DOHH2 (cell line): ENCODE results near the gene ZNF580.

Experiments
- H3F3A ChIP-seq: fragments of 200-600 bp; sonication (generic), shearing (Covaris generic); 2 replicates; pipeline ENCODE4 v1.6.0; 2016; ENCODE audit warnings: antibody characterized with exemption, mild to moderate bottlenecking; ENCODE audit not compliant: control insufficient read depth, insufficient read depth
- H3K27ac ChIP-seq: fragments of 200-600 bp; sonication (generic); 2 replicates; pipeline ENCODE4 v1.5.1; 2014; ENCODE audit warnings: low read depth, mild to moderate bottlenecking, low read length, moderate library complexity
- H3K27me3 ChIP-seq: fragments of 200-600 bp; sonication (generic); 2 replicates; pipeline ENCODE4 v1.6.1; 2014; ENCODE audit warnings: mild to moderate bottlenecking, low read length, mixed read lengths; ENCODE audit not compliant: control insufficient read depth
- H3K36me3 ChIP-seq: fragments of 200-600 bp; sonication (generic); 2 replicates; pipeline ENCODE4 v1.6.1; 2014; ENCODE audit warnings: mild to moderate bottlenecking, low read length, moderate library complexity, mixed read lengths; ENCODE audit not compliant: control insufficient read depth
- H3K4me1 ChIP-seq: fragments of 200-600 bp; sonication (generic); 2 replicates; pipeline ENCODE4 v1.6.1; 2014; ENCODE audit warnings: mild to moderate bottlenecking, low read length, mixed read lengths; ENCODE audit not compliant: control insufficient read depth
- H3K4me2 ChIP-seq: fragments of 200-600 bp; sonication (generic); 2 replicates; pipeline ENCODE4 v1.6.0; 2014; ENCODE audit warnings: mild to moderate bottlenecking, low read length, moderate library complexity
- H3K4me3 ChIP-seq: fragments of 200-600 bp; sonication (generic); 2 replicates; pipeline ENCODE4 v1.5.1; 2014; ENCODE audit warnings: mild to moderate bottlenecking, low read length, mixed read lengths
- H3K79me2 ChIP-seq: fragments of 200-600 bp; sonication (generic); 2 replicates; pipeline ENCODE4 v1.6.1; 2014; ENCODE audit warnings: mild to moderate bottlenecking, low read length, mixed read lengths; ENCODE audit not compliant: control insufficient read depth
- H3K9me2 ChIP-seq: fragments of 200-600 bp; sonication (generic); replicated peaks from 2 replicates; pipeline ENCODE4 v1.6.1; 2014; ENCODE audit warnings: mild to moderate bottlenecking, low read length, mixed read lengths; ENCODE audit not compliant: control insufficient read depth
- H3K9me3 ChIP-seq: fragments of 200-600 bp; sonication (generic); 2 replicates; pipeline ENCODE4 v1.6.1; 2014; ENCODE audit warnings: antibody characterized with exemption, low read length, mixed read lengths; ENCODE audit not compliant: control insufficient read depth, insufficient read depth
- H4K20me1 ChIP-seq: fragments of 200-600 bp; sonication (generic); 2 replicates; pipeline ENCODE4 v1.6.0; 2014; ENCODE audit warnings: low read depth, mild to moderate bottlenecking, antibody characterized with exemption, low read length, moderate library complexity; ENCODE audit not compliant: control insufficient read depth, insufficient read depth
- EZH2phosphoT487 ChIP-seq: fragments of 200-600 bp; sonication (generic); IDR thresholded peaks from 2 replicates; pipeline ENCODE4 v1.6.1; 2017; ENCODE audit warnings: borderline replicate concordance, mild to moderate bottlenecking, antibody characterized with exemption, low read length, moderate library complexity, mixed read lengths
- TF ChIP-seq, protein P1 (sequence below): fragments of 200-600 bp; sonication (generic); IDR thresholded peaks from one replicate; pipeline ENCODE4 v1.5.1; 2014; ENCODE audit warnings: antibody characterized with exemption, mild to moderate bottlenecking, low read depth, low read length; ENCODE audit not compliant: poor library complexity, severe bottlenecking

ZNF580 gene

DNA sequence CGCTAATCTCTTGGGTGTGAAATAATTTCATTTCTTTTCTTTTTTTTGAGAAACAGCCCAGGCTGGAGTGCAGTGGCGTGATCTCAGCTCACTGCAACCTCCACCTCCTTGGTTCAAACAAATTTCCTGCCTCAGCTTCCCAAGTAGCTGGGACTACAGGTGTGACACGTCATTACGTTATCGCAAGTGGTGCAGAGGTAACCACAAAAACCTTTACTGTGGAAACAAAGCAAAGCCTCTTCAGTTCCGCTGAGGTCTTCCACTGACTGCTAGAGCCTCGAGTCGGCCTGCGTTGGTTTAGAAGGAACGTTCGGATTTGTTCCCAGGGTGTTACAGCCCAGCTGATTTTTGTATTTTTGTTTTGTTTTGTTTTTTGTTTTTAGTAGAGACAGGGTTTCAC, 14.5 kb upstream of the ZNF580 start:
- TF ChIP-seq, protein P1, sequence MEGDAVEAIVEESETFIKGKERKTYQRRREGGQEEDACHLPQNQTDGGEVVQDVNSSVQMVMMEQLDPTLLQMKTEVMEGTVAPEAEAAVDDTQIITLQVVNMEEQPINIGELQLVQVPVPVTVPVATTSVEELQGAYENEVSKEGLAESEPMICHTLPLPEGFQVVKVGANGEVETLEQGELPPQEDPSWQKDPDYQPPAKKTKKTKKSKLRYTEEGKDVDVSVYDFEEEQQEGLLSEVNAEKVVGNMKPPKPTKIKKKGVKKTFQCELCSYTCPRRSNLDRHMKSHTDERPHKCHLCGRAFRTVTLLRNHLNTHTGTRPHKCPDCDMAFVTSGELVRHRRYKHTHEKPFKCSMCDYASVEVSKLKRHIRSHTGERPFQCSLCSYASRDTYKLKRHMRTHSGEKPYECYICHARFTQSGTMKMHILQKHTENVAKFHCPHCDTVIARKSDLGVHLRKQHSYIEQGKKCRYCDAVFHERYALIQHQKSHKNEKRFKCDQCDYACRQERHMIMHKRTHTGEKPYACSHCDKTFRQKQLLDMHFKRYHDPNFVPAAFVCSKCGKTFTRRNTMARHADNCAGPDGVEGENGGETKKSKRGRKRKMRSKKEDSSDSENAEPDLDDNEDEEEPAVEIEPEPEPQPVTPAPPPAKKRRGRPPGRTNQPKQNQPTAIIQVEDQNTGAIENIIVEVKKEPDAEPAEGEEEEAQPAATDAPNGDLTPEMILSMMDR = no peak
- TF ChIP-seq EZH2phosphoT487 = no peak
- no peaks in the 10 kb centered on the region for H3K9me2 ChIP-seq
- no peak overlapping the region for H3K4me3 ChIP-seq
- no peaks in the 10 kb centered on the region for H3K9me3 ChIP-seq
- no peaks in the 10 kb centered on the region for H3K79me2 ChIP-seq
- peaks cover 9% of the 10 kb centered on the region for H3F3A ChIP-seq
- no peaks in the 10 kb centered on the region for H3K27me3 ChIP-seq
- peaks cover 4% of the 10 kb centered on the region; the same call in 1 of the 2 replicates for H4K20me1 ChIP-seq
- H3K4me1 ChIP-seq = peaks cover 20% of the 10 kb centered on the region
- H3K27ac ChIP-seq = no peak overlapping the region
- H3K36me3 ChIP-seq = no peaks in the 10 kb centered on the region
- H3K4me2 ChIP-seq = no peak overlapping the region

DNA sequence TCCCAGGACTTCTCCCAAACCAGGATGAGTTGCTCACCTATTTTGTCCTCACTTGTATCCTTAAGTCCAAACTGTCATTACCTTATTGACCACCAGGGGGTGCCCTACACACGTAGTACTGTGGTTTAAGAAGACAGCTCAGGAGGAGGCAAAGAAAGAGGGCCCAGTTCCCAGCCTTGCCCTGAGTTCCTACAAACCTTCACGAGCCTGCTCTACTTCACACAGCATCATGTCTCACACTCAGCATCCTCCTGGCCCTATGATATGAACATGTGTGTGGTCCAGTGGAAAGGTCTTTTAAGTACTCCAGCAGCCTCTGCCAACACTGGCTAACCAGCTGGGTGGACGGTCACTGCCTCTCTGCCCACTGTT, 8.4 kb upstream of the ZNF580 start:
- no peaks in the 10 kb centered on the region for H3K27me3 ChIP-seq
- no peak overlapping the region for H3K4me3 ChIP-seq
- H3K9me2 ChIP-seq = no peaks in the 10 kb centered on the region
- no peak for TF ChIP-seq EZH2phosphoT487
- TF ChIP-seq, protein P1 = peak; percentile 84
- peaks cover 12% of the 10 kb centered on the region for H3K36me3 ChIP-seq
- no peak overlapping the region for H3K4me2 ChIP-seq
- H3K4me1 ChIP-seq = peaks cover 39% of the 10 kb centered on the region
- H3K79me2 ChIP-seq = peaks cover 32% of the 10 kb centered on the region
- H3K9me3 ChIP-seq = no peaks in the 10 kb centered on the region
- H3K27ac ChIP-seq = no peak overlapping the region
- H3F3A ChIP-seq = peaks cover 6% of the 10 kb centered on the region; the same call in 1 of the 2 replicates
- H4K20me1 ChIP-seq = peaks cover 3% of the 10 kb centered on the region; the same call in 1 of the 2 replicates

DNA sequence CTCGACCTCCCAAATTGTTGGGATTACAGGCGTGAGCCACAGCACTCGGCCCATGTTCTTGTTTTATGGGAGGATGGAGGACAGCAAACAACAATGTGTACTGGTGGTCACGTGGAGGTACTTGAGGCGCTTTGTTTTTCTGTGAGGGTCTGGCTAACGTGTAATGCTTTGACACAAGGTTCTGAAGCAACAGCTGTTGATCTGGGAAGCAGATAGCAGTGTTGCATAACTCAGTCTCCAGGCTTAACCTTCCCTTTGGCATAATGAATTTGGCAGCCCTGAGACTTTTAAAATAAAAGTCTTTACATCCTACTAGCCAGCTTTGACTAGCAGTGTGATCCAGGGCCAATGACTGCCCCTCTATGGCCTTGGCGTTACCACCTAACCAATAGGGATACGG, 6.9 kb upstream of the ZNF580 start:
- Histone ChIP-seq H3K27me3 (no peaks in the 10 kb centered on the region), H3K4me1 (peaks cover 46% of the 10 kb centered on the region), H3K4me2 (peak overlapping the region; percentile 96), H3F3A (peaks cover 6% of the 10 kb centered on the region; the same call in 1 of the 2 replicates), H3K9me2 (no peaks in the 10 kb centered on the region), H3K9me3 (no peaks in the 10 kb centered on the region), H3K27ac (peak overlapping the region; percentile 56; the same call in 1 of the 2 replicates), H3K4me3 (peak overlapping the region; percentile 86), H4K20me1 (peaks cover 3% of the 10 kb centered on the region; the same call in 1 of the 2 replicates), H3K79me2 (peaks cover 44% of the 10 kb centered on the region), H3K36me3 (peaks cover 21% of the 10 kb centered on the region)
- no peak for TF ChIP-seq EZH2phosphoT487
- TF ChIP-seq, protein P1 = no peak

DNA sequence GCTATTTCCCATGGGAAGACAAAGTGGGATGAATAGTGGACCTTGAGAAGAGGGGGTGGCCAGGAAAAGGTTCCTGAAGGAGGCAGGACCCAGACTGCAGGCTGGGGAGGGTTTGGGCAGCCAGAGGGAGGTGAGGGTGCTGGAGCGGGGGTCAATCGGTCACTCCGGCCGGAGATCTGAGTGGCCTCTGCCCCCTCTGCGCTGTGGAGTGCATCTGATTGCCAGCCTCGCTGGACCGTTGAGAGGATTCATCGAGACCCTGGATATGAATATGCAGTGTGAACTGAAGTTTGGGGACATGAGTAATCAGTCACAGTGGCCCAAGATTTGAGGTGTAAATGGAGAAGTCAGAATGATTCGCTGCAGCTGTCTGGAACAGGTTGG, 5.5 kb upstream of the ZNF580 start:
- H3K4me2 ChIP-seq = peak overlapping the region; percentile 96
- TF ChIP-seq EZH2phosphoT487 = no peak
- TF ChIP-seq, protein P1 = no peak

More for the DNA sequence above, 5.5 kb upstream of the ZNF580 start:
- no peaks in the 10 kb centered on the region for H3K27me3 ChIP-seq
- H3K36me3 ChIP-seq = peaks cover 26% of the 10 kb centered on the region
- H3F3A ChIP-seq = peaks cover 16% of the 10 kb centered on the region
- no peaks in the 10 kb centered on the region for H3K9me3 ChIP-seq
- peaks cover 3% of the 10 kb centered on the region; the same call in 1 of the 2 replicates for H4K20me1 ChIP-seq
- H3K9me2 ChIP-seq = no peaks in the 10 kb centered on the region
- peaks cover 56% of the 10 kb centered on the region for H3K4me1 ChIP-seq
- H3K27ac ChIP-seq = peak overlapping the region; percentile 56
- H3K4me3 ChIP-seq = peak overlapping the region; percentile 86
- peaks cover 52% of the 10 kb centered on the region for H3K79me2 ChIP-seq
